HK-2 (cell line): ENCODE results near the gene IDS.
"Not testable (repeated sequence)": the region's sequence is repeated elsewhere in the genome, so short reads cannot be mapped to it uniquely, and the experiment has no call there.

Experiments
- DNase-seq: peaks from one replicate; pipeline ENCODE4 v3.0.0-alpha.2; 2018; ENCODE audit not compliant: unreplicated experiment

The IDS gene, protein sequence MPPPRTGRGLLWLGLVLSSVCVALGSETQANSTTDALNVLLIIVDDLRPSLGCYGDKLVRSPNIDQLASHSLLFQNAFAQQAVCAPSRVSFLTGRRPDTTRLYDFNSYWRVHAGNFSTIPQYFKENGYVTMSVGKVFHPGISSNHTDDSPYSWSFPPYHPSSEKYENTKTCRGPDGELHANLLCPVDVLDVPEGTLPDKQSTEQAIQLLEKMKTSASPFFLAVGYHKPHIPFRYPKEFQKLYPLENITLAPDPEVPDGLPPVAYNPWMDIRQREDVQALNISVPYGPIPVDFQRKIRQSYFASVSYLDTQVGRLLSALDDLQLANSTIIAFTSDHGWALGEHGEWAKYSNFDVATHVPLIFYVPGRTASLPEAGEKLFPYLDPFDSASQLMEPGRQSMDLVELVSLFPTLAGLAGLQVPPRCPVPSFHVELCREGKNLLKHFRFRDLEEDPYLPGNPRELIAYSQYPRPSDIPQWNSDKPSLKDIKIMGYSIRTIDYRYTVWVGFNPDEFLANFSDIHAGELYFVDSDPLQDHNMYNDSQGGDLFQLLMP

DNA sequence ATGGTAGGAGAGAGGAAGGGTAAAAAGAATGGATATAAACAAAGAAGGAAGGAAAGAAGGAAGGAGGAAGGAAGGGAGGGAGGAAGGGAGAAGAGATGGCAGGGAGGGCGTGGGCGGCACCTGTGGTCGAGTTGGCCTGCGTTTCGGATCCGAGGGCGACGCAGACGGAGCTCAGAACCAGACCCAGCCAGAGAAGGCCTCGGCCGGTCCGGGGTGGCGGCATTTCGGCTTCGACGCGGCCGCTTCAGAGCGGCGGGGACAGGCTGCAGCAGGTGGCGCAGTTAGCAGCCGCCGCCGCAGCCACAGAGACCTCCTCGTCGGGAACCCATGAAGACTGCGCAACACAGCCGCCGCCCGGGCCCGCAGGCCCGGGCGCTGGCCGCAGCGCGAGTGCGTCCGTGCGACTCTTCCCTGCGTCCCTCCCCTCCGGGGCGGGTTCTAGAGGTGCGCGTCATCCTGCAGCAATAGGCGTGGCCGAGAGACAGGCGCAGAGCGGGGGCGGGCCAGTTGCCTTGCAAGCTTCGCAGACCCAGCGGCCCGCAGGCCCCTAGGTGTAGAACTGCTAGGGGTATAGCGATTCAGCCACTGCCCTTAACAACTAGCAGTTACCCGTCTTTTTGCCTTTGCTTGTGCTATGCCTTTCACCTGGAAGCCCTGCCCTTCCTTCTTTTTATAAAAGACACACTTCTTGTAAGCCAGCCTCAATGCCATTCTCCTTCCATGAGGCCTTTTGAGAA, at the start of gene IDS:
Gene IDS (minus strand): TSS at position 392 of the 737 bp plus-strand sequence. CDS start 169 bp downstream, at position 223.
- DNase-seq, result peak; percentile 82

DNA sequence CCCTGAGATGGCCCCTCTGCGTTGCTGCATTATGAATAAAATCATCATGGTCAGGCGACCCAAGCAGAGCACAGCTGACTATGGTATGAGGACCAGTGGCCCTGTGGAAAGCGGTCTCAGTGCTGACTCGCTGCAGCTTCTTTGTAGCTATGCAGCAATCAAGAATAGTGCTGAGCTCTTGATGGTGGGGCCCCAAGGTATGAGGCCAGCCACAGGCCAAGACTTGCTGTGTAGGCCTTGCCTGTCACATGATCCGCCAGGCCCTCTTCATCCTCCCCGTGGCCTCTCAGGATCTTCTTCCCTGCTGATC, 46.8 kb upstream of the IDS start:
- DNase-seq, result not testable (repeated sequence)

DNA sequence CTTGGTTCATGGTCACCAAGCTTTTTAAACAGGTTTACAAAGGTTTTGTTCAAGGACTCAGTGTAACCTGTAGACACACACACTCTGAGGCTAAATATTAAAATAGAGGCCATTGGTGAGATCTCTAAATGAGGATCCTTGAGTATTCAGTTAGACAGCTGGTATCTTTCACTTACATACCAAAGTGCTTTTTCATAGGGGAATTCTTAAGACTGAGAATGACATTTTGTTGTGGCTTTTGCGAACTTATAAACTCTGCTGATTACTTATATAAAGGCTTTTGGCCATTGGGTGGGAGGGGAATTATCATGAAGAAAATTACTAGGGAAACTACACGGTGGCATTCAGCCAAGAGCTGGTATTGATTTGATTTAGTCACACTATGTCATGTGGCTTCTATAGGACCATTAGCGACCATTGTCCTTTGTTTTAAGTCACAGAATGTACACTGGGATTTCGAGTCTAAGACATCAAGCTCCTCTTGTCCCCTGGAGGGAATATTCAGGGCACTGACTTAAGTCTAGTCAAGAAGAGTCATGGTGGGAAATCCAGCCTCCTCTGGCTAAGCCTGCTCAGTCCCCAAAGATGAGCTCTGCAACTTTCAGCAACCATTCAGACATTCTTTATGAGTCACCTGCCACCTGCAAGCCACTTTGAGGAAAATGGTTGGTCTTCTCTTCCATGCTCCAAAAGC, 46.3 kb upstream of the IDS start:
- DNase-seq, result not testable (repeated sequence)

DNA sequence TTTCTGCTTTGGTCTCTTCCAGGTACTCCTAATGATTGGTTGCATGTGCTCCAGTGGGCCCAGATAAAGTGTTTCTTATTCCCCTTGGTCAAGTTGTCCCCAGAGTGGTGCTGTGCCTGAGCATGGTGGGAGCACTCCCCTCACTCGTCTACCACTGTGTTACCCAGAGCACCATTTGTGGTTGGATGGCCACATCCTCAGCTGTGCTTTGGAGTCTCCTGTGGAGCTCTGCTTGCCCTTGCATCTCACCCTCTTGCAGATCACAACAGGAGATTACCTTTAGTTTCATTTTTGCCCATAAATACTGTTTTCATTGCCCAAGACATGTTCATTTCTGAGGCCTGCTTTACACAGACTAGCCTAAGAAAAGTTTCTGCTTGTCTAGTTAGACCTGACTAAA, 45.3 kb upstream of the IDS start:
- DNase-seq, result not testable (repeated sequence)

DNA sequence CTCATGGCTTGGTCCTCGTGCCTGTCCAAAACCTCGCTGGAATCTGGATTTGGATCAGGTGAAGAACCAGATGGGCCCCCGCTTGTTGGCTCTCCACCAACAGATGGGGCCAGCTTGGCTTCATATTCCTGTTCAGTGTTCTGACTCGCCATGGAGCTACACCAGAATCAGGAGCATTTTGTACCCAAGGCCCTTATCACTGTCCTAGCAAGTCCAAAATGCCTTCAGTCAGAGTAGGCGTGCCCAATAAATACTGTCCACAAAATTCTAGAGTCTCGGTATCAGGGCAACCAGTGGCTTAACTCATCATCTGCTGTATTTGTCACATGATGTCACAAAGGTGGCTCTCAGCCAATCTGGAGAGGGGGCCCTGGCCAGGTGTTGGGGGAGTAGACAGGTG, 44.6 kb upstream of the IDS start, which contains the start of gene HSFX3:
Gene HSFX3 (minus strand): TSS at position 224 of the 400 bp plus-strand sequence. CDS start 72 bp downstream, at position 152.
- DNase-seq, result not testable (repeated sequence)

DNA sequence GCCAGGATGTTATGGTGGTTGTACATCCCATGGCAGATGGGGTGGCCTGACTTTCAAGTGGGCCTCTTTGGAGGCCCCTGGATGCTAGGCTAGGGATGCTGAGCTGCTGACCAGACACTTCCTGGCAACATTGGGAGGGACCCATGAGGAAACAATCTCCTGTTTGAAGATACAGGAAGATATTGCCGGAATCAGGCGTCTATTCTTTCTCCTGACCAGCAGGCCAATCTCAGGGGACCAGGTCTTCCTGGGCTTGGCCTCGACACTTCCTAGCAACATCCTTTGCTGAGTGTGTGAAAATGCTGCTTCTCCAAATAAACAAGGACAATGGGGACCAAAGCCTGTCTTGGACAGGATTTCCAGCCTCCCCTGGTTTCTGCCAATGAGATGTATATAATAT, 42.7 kb upstream of the IDS start:
- not testable (repeated sequence) for DNase-seq

DNA sequence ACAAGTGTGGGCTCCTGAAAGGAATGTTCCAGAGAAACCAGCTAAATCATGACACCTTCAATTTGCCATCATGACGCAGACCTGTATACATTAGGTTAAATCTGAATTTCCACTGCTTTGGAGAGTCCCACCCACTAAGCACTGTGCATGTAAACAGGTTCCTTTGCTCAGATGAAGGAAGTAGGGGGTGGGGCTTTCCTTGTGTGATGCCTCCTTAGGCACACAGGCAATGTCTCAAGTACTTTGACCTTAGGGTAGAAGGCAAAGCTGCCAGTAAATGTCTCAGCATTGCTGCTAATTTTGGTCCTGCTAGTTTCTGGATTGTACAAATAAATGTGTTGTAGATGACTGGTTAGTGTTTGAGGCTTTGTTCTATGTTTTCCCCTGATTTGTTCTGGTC, 41.9 kb upstream of the IDS start:
- DNase-seq, result not testable (repeated sequence)

DNA sequence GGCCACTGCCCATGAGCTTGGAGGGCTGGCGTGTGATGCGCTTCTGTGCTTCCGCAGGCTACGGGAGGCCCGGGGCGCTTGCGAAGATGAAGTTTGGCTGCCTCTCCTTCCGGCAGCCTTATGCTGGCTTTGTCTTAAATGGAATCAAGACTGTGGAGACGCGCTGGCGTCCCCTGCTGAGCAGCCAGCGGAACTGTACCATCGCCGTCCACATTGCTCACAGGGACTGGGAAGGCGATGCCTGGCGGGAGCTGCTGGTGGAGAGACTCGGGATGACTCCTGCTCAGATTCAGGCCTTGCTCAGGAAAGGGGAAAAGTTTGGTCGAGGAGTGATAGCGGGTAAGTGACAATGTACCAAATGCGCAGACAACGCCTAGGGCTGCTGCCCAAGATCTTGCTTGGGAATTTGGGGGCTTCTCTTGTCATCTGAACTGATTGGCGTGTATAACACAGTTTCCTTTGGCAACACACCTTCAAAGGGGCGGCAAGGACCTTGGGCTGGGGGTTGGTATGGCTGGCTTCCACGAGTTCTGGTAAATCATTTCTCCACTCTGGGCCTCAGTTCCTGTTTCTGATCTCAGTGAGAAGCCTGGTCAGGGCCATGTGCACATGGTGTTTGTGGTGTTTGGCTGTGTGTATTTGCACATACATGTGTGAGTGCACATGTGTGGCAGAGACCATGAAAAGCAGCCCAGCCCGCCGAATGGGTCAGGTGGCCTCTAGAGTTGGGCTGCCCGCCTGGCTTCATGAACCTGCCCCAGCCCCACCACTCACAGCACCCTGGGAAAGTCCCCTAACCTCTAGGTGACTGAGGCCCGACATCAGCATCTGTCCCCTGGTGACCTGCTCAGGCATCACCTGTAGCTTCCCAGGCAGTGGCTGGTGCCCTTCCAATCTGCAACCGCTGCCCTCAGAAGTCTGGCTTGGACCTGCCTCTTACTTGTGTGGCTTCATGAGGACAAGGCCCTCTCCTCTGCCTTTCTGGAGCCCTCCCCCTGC, 40.7 kb upstream of the IDS start:
- not testable (repeated sequence) for DNase-seq

DNA sequence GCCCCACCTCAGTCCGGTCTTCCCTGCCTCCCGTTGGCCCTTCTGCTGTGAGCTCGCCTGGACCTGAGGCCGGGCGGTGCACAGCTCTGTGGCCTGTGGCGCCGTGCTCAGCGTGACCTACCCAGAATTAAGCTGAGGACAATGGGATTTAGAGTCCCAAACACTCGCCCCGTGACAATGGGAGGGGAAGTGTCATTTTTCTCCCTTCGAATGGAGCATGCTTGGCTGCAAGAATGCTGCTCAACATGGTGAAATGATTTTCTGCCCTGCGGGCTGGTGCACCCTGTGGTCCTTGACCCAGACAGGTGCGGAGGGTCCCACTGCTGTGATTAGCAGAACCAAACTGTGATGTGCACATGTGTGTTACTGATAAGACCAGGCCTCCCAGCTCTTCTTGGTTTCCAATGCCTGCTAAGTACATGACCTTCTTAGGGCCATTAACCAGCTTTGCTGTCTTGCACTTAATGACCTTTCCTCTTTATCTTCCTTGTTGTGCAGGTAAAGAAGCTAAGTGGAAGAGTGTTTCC, 36.5 kb upstream of the IDS start:
- DNase-seq, result no peak

DNA sequence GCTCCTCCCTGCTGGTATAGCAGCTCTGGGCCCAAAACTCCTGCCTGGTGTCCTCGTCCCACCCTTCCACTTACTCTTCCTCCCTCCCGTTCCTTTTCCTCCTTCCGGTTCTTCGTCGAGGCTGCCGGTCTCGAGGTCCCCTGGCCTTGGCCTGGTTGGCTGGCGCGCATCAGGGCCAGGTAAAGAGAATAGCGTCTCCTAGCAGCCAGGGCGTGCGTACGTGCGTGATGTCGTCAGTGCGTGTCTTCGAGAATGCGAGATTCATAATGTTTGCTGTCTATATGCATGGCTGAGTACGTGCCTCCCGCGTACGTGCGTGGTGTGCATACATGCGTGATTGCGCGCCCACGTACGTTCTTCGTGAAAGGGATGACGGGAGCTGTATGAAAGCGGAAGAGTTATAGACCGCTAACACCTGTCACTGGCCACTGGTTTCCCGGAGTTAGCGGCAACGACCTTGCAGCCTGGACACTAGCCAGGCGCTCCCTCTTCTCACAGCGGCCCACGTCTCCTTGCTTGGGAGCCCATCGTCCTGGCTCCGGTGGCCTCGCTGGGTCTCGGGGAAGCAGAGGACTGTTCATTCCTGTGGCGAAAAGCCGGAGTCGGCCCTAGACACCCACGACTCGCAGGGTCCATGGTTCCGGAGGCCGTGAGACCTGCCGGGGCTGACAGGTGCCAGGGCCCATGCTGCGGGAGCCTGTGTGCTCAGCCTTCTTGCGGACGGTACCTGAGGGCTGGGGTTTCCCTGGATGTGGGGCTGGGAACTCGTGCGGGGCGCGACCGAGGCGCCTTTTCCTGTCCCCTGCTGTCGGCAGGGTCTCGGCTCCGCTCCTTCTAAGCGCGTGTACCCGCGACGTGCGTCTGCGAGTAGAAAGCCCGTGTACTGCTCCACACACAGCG, 35.8 kb upstream of the IDS start, which contains the start of gene EOLA1:
Gene EOLA1 (plus strand): TSS at position 392 of the 900 bp plus-strand sequence. CDS start 4,619 bp downstream, outside the sequence.
- peak; percentile 91 for DNase-seq

DNA sequence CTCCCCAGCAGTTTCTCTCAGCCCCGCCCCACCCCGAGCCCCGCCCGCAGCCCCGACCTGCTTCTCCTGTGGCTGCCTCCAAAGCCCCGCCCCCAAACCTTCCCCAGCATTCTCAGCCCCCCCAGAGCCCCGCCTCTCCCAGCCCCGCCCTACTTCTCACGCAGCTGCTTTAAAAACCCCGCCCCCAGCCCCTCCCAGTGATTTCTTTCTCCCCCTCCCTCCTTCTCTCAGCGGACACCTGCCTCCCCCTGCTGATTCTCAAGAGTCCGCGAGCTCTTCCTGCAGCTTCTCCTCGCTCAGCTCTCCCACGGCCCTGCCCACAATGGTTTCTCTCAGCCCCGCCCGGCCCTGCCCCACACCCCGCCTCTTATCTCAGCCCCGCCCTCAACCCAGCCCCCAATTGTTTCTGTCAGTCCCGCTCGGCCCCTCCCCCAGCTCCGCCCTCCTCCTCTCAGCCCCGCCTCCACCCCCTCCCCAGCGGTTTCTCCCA, 35.1 kb upstream of the IDS start:
- DNase-seq, result peak; percentile 91

DNA sequence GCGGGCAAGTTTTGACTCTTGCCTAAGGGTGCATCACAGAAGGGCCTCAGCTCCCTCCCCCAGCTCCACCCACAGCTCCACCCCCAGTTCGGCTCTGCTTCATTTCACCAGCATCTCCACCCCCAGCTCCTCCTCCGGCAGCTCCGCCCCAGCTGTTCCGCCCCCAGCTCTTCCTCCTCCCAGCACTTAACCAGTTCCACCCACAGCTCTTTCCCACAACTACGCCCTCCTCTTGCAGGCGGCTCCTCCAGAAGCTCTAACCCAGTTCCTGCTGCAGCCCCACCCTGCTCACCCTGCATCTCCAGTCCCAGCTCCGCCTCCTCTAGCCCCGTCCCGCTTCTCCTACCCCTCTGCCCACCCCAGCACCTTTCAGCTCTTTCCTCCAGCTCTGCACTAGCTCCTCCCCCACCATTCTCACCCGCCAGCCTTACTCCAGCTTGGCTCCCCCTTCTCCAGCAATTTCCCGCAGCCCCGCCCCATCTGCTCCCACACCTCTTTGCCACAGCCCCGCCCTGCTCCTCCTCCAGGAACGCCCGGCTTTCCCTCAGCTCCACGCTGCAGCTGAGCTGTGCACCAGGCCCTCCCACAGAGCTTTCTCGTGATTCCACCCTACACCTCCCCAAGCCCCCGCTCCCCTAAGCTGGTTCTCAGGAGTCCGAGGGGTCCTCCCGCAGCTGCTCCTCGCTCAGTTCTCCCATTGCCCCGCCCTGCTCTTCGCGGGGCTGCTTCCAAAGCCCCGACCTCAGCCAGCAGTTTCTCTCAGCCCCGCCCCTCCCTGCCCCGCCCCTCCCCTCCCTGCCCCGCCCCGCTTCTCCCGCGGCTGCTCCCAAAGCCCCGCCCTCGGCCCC, 34.4 kb upstream of the IDS start:
- DNase-seq, result peak; percentile 88

DNA sequence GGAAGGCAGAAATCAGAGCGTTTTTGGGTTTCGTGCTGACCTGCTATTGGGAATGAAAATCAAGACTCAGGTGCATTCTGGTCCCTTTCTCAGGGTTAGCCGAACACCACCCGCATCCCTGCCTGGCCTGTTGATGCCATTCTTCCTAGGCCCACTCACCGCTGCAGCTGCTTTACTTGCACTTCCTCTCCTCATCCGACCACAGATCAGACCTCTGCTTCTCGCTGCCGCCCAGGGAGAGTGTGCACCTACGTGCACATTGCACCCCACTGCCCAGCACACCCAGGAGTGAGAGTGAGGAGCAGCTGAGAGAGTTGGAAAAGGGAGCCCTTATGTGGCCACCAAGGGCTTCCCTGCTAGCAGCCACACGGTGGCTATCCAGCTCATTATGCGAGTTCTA, 32.4 kb upstream of the IDS start:
- DNase-seq, result not testable (repeated sequence)

DNA sequence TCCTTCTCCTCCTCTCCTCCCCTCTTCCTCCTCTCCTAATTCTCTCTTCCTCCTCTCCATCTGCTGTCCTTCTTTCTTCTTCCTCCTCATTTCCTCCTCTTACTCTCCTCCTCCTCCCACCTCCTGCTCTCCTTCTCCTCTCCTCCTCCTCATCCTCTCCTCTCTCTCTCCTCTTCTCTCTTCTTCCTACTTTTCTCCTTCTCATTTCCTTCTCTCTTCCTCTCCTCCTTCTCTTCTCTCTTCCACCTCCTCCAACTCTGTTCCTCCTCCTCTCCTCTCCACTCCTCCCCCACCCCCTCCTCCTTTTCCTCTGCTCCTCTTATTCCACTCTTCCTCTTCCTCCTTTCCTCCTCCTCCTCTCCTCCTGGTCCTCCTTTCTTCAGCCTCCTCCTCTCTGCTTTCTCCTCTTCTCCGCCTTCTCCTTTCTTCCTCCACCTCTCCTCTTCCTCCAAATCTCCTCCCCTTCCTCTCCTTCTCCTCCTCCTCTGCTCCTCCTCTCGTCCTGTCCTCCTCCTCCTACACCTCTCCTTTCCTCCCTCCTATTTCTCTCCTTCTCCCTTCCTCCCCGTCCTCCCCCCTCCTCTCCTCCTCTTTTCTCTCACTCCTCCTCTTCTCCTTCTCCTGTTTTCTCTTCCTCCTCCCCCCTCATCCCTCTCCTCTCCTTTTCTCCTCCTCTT, 30.0 kb upstream of the IDS start:
- not testable (repeated sequence) for DNase-seq

DNA sequence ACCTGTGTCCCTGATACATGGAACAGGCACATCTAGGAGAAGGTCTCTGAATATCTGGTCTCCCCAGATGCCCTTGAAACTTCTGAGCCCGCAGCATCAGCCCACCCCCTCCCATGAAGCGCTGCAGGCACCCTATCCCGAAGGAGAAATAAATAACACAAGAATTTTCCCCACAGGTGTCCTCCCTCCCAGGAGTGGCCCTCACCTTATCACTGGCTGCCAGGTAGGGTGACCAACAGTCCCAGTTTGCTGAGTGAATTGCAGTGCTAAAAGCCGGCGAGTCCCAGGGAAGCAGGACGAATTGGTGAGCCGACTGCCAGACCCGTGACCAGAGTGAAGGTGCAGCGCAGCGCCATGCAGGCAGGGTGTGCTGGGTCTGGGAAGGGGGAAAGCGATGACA, 28.9 kb upstream of the IDS start:
- not testable (repeated sequence) for DNase-seq

DNA sequence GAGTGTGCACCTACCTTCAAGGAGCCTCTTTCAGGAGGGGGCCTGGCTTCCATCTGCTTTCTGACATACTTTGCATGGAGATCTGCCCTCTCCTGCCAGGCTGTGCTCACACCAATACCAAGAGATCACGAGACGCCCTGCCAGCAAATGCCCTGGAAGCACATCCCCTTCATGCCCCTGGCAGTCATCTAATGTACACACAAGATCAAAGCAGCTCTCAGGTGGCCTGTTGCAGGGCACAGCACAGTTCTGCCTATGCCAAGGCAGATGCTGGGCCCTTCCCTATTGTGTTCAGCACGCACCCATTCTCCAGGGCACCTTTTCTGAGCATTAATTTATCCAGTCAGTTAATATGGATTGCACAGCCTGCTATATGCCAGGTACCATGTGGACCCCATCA, 27.8 kb upstream of the IDS start:
- not testable (repeated sequence) for DNase-seq

DNA sequence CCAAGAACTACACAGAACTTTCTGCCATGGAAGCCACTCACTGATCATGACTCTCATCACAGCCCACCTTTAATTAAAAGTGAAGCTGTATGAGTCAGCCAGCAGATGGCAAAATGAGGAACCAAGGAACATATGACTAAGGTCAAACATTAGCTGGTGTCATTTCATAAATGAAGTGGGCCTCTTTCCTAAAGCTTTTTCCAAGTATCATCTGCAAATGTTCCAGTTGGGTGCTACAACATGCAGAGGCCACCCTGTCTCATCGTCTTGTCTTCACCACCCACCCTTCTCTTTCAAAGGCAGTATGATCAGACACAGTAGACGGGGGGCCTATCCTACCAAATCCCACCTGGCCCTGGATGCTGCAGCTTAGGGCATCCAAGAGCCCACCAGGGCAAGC, 26.5 kb upstream of the IDS start:
- DNase-seq, result no peak

DNA sequence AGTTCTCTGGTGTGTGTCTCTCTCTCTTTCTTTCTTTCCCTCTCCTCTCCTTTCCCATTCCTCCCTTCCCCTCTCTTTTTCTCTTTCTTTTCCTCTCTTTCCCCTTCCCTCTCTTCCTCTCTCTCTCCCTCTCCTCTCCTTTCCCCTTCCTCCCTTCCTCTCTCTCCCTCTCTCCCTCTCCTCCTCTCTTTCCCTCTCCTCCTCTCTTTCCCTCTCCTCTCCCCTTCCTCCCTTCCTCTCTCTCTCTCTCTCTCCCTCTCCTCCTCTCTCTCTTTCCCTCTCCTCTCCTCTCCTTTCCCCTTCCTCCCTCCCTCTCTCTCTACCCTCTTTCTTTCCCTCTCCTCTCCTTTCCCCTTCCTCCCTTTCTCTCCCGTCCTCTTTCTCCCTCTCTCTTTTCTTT, 23.3 kb upstream of the IDS start:
- no peak for DNase-seq
